CD14-positive monocyte (primary cell): ENCODE results near the gene MAST1. TPM values are rescaled to one million over a fixed set of nuclear protein-coding genes. Genes with fewer than 3 reads are reported as not detected.
A peak's percentile ranks its signal among the peaks of the same experiment; 100 is the strongest.

Experiments
- DNase-seq, 3 donors: peaks; one replicate each; pipeline ENCODE4 v3.0.0-alpha.2; 2011 to 2022
- H2AFZ ChIP-seq: 2 replicates; pipeline ENCODE4 v1.6.0; 2012; ENCODE audit warnings: mild to moderate bottlenecking, low read depth, low read length, inconsistent platforms; ENCODE audit not compliant: insufficient read depth, poor library complexity, severe bottlenecking
- H3K27ac ChIP-seq, 2 donors: 1 replicate in 1 of 2; 2 replicates in 1 of 2; pipeline ENCODE4 v1.5.1; 2012 to 2013; ENCODE audit warnings: low read length in 2 of 2, control low read depth in 1 of 2, inconsistent platforms in 1 of 2, low read depth in 1 of 2, mild to moderate bottlenecking in 1 of 2
- H3K27me3 ChIP-seq, 2 donors: one replicate each; pipeline versions ENCODE4 v1.6.0 to v1.6.1; 2011 to 2013; ENCODE audit warnings: low read length in 2 of 2; ENCODE audit not compliant: control insufficient read depth in 2 of 2, insufficient read depth in 2 of 2
- H3K36me3 ChIP-seq, 2 donors: replicated peaks in 1 of 2; 1 replicate in 1 of 2; 2 replicates in 1 of 2; pipeline versions ENCODE4 v1.5.1 to v1.6.1; 2012 to 2013; ENCODE audit warnings: low read length in 2 of 2, control low read depth in 1 of 2, inconsistent platforms in 1 of 2, mild to moderate bottlenecking in 1 of 2; ENCODE audit not compliant: insufficient read depth in 2 of 2, control insufficient read depth in 1 of 2
- H3K4me1 ChIP-seq, 2 donors: 1 replicate in 1 of 2; 2 replicates in 1 of 2; pipeline versions ENCODE4 v1.5.1 to v1.6.1; 2012 to 2013; ENCODE audit warnings: low read length in 2 of 2, control low read depth in 1 of 2, inconsistent platforms in 1 of 2, mild to moderate bottlenecking in 1 of 2, moderate library complexity in 1 of 2; ENCODE audit not compliant: insufficient read depth in 2 of 2, control insufficient read depth in 1 of 2
- H3K4me2 ChIP-seq: replicated peaks from 2 replicates; pipeline ENCODE3; 2012; ENCODE audit warnings: low read length, moderate library complexity, mild to moderate bottlenecking; ENCODE audit not compliant: poor library complexity, severe bottlenecking; ENCODE audit errors: extremely low read depth
- H3K4me3 ChIP-seq, 3 experiments: fragments of 200-600 bp in 1 of 3; sonication (generic) in 1 of 3; replicated peaks in 1 of 3; 1 replicate in 2 of 3; 2 replicates in 1 of 3; pipeline ENCODE4 v1.5.1; 2011 to 2013; ENCODE audit warnings: low read length in 3 of 3, mild to moderate bottlenecking in 3 of 3, control low read depth in 2 of 3, low read depth in 2 of 3, inconsistent platforms in 1 of 3, moderate library complexity in 1 of 3
- H3K79me2 ChIP-seq: 2 replicates; pipeline ENCODE4 v1.6.0; 2012; ENCODE audit warnings: mild to moderate bottlenecking, control low read depth, inconsistent platforms, low read length, moderate library complexity; ENCODE audit not compliant: insufficient read depth
- H3K9ac ChIP-seq: 2 replicates; pipeline ENCODE4 v1.6.0; 2017; ENCODE audit warnings: low read length, mild to moderate bottlenecking; ENCODE audit not compliant: insufficient read depth, poor library complexity, severe bottlenecking
- H3K9me3 ChIP-seq, 2 donors: replicated peaks in 1 of 2; 1 replicate in 1 of 2; 2 replicates in 1 of 2; pipeline versions ENCODE4 v1.5.1 to v1.6.1; 2012 to 2013; ENCODE audit warnings: low read length in 2 of 2, control low read depth in 1 of 2; ENCODE audit not compliant: control insufficient read depth in 1 of 2, insufficient read depth in 1 of 2
- H4K20me1 ChIP-seq: 2 replicates; pipeline ENCODE4 v1.6.0; 2012; ENCODE audit warnings: mild to moderate bottlenecking, low read length, control low read depth, moderate library complexity; ENCODE audit not compliant: insufficient read depth
- H3K27ac Mint-ChIP-seq, 7 donors: one replicate each; pipeline ENCODE4 v1.8.0; 2020; ENCODE audit warnings: mild to moderate bottlenecking in 7 of 7, mixed read lengths in 7 of 7, moderate library complexity in 6 of 7, inconsistent platforms in 2 of 7
- H3K27me3 Mint-ChIP-seq, 3 donors: one replicate each; pipeline ENCODE4 v1.8.0; 2021 to 2022; ENCODE audit warnings: low read depth in 3 of 3, mild to moderate bottlenecking in 3 of 3, mixed read lengths in 3 of 3, moderate library complexity in 3 of 3, inconsistent platforms in 1 of 3
- H3K36me3 Mint-ChIP-seq, 2 donors: one replicate each; pipeline ENCODE4 v1.8.0; 2020; ENCODE audit warnings: mixed read lengths in 2 of 2, inconsistent platforms in 1 of 2, mild to moderate bottlenecking in 1 of 2
- H3K4me1 Mint-ChIP-seq: one replicate; pipeline ENCODE4 v1.8.0; 2020; ENCODE audit warnings: mild to moderate bottlenecking, mixed read lengths
- H3K4me3 Mint-ChIP-seq, 2 donors: one replicate each; pipeline ENCODE4 v1.8.0; 2020; ENCODE audit warnings: mild to moderate bottlenecking in 2 of 2, mixed read lengths in 2 of 2, moderate library complexity in 1 of 2
- H3K9me3 Mint-ChIP-seq, 7 donors: one replicate each; pipeline ENCODE4 v1.8.0; 2020 to 2022; ENCODE audit warnings: mixed read lengths in 7 of 7, mild to moderate bottlenecking in 6 of 7, moderate library complexity in 6 of 7, inconsistent platforms in 2 of 7
- CTCF ChIP-seq: fragments of 200-600 bp; IDR thresholded peaks from one replicate; pipeline ENCODE4 v1.8.0; 2022; ENCODE audit warnings: antibody characterized with exemption, mild to moderate bottlenecking
- WGBS: methylation state at CpG from one replicate; pipeline ENCODE4 v1.1.5; 2013; ENCODE audit warnings: missing lambda C conversion rate; ENCODE audit not compliant: insufficient coverage; 5-methylcytosine and 5-hydroxymethylcytosine counted together
- intact Hi-C, 2 donors: fragments of 100-400 bp; cut with micrococcal nuclease; formaldehyde crosslinking; loops; one replicate each; pipeline versions ENCODE4 v1.15.0 to v1.15.1; 2023
- polyA plus RNA-seq, 3 donors: library from polyadenylated mRNA; depleted of rRNA in 1 of 3; unstranded in 2 of 3; stranded (reverse) in 1 of 3; fragments of 300-500 nt in 2 of 3; fragments of >200 nt in 1 of 3; fragmentation: Illumina TruSeq in 2 of 3; gene quantifications; 1 replicate in 2 of 3; 2 replicates in 1 of 3; pipeline ENCODE4 v1.2.3, GENCODE V29; 2012 to 2021

The MAST1 gene
- polyA plus RNA-seq, 3 donors, result 0.28 to 3.6 (median 1.1) TPM

GRCh38 chr19:12792853-12793289 is 45.4 kb upstream of the MAST1 start:
- intact Hi-C loops, result loop anchor here (5.0 to 10.0 kb wide), 4 partner anchors 126 to 359 kb away; partner anchors contain the start of genes CALR (in 1 of the 2), IER2 (in 1 of the 2), MAN2B1 (in 1 of the 2) and STX10 (in 1 of the 2)
- TF ChIP-seq CTCF, result no peak

GRCh38 chr19:12793290-12794195 is 44.8 kb upstream of the MAST1 start:
- Histone ChIP-seq H3K27ac (peak overlapping the region; percentile 95 to 100), H3K4me3 (peak overlapping the region; percentile 86 to 100 (median 100)), H3K79me2 (peaks cover 57% of the 10 kb centered on the region), H3K36me3 (no peaks in the 10 kb centered on the region), H2AFZ (no peak overlapping the region), H3K9ac (peak overlapping the region; percentile 100), H3K4me2 (peak overlapping the region; percentile 99), H4K20me1 (peaks cover 46% of the 10 kb centered on the region), H3K4me1 (peaks cover 42 to 44% of the 10 kb centered on the region in 2 donors), H3K9me3 (no peaks in the 10 kb centered on the region), H3K27me3 (no peaks in the 10 kb centered on the region)
- 0% methylated on average over 60 of the region's 81 CpGs for WGBS
- DNase-seq, result peak; percentile 93 to 95 (median 95)
- no peak for TF ChIP-seq CTCF
- Mint-ChIP-seq H3K36me3 (peaks cover 2 to 15% of the 10 kb centered on the region in 2 donors), H3K9me3 (peaks cover 0 to 9% (median 0%) of the 10 kb centered on the region in 7 donors), H3K4me1 (peaks cover 33% of the 10 kb centered on the region), H3K27me3 (peaks cover 0 to 4% (median 1%) of the 10 kb centered on the region in 3 donors), H3K27ac (peak overlapping the region; percentile 98 to 100 (median 100)), H3K4me3 (peak overlapping the region; percentile 94 to 98)
- intact Hi-C loops, result loop anchor here (2.0 to 10.0 kb wide), 5 partner anchors 15 to 359 kb away; partner anchors contain the start of genes CALR (in 1 of the 2), IER2 (in 1 of the 2), MAN2B1 (in 1 of the 2) and STX10 (in 1 of the 2)

More at GRCh38 chr19:12792853-12793289, 45.4 kb upstream of the MAST1 start:
- H3K36me3 Mint-ChIP-seq, result peaks cover 2 to 14% of the 10 kb centered on the region in 2 donors
- peak overlapping the region; percentile 98 to 100 (median 100) for H3K27ac Mint-ChIP-seq
- H3K4me3 Mint-ChIP-seq, result peak overlapping the region; percentile 94 to 98
- Histone ChIP-seq H4K20me1 (peaks cover 46% of the 10 kb centered on the region), H3K9me3 (no peaks in the 10 kb centered on the region), H3K9ac (peak overlapping the region; percentile 100), H3K4me3 (peak overlapping the region; percentile 86 to 100 (median 100)), H3K27me3 (no peaks in the 10 kb centered on the region), H2AFZ (no peak overlapping the region), H3K27ac (peak overlapping the region; percentile 95 to 100), H3K4me2 (peak overlapping the region; percentile 99), H3K36me3 (no peaks in the 10 kb centered on the region), H3K4me1 (peaks cover 49 to 51% of the 10 kb centered on the region in 2 donors), H3K79me2 (peaks cover 64% of the 10 kb centered on the region)
- peaks cover 40% of the 10 kb centered on the region for H3K4me1 Mint-ChIP-seq
- WGBS, result 3% methylated on average over 6 of the region's 22 CpGs
- peaks cover 0 to 4% (median 1%) of the 10 kb centered on the region in 3 donors for H3K27me3 Mint-ChIP-seq
- peaks cover 0 to 9% (median 0%) of the 10 kb centered on the region in 7 donors for H3K9me3 Mint-ChIP-seq
- no peak for DNase-seq
